Cardiac muscle cell (in vitro differentiated cells and primary cell): Measurements from ENCODE around the gene MAST4. TPM values are rescaled to one million over a fixed set of nuclear protein-coding genes. Genes with fewer than 3 reads are reported as not detected.

Source experiments
- DNase-seq, 2 donors: peaks; one replicate each; pipeline versions ENCODE4 v3.0.0 to v3.0.0-alpha.2; 2010 to 2017; ENCODE audit warnings: low read depth in 1 of 2, low spot score in 1 of 2
- H3K27ac ChIP-seq: fragments of 200-600 bp; sonication (generic); 2 replicates; pipeline ENCODE4 v1.5.1; 2016
- H3K27me3 ChIP-seq: fragments of 200-600 bp; sonication (generic); 2 replicates; pipeline ENCODE4 v1.6.0; 2016; ENCODE audit warnings: control low read depth
- H3K36me3 ChIP-seq: fragments of 200-600 bp; sonication (generic); 2 replicates; pipeline ENCODE4 v1.5.1; 2016; ENCODE audit warnings: control low read depth
- H3K4me1 ChIP-seq: fragments of 200-600 bp; sonication (generic); 2 replicates; pipeline ENCODE4 v1.8.1; 2017; ENCODE audit warnings: low read depth, mild to moderate bottlenecking, mixed run types
- H3K4me3 ChIP-seq: fragments of 200-600 bp; sonication (generic); 2 replicates; pipeline ENCODE4 v1.5.1; 2016; ENCODE audit warnings: mild to moderate bottlenecking
- H3K9me3 ChIP-seq: fragments of 200-600 bp; sonication (generic); 2 replicates; pipeline ENCODE4 v1.5.1; 2017; ENCODE audit warnings: low read depth, mild to moderate bottlenecking, control low read depth
- CTCF ChIP-seq: IDR thresholded peaks from 2 replicates; pipeline ENCODE4 v1.5.1; 2012; ENCODE audit warnings: low read depth, mild to moderate bottlenecking, low read length
- polyA plus RNA-seq: library from polyadenylated mRNA; unstranded; fragments of >200 nt; fragmentation: Nextera tagmentation; extraction: Ambion mirVana; gene quantifications from 2 replicates; pipeline ENCODE4 v1.2.1, GENCODE V29; 2016
- total RNA-seq: library from RNA; depleted of rRNA; stranded (reverse); fragments of >200 nt; gene quantifications from 2 replicates; pipeline ENCODE4 v1.2.3, GENCODE V29; 2016

The MAST4 gene
- total and polyA plus RNA-seq, 2 experiments from 2014 or later: 33.1 to 58.0 TPM

GRCh38 chr5:66993448-66993847 is 397.3 kb downstream of the MAST4 start:
- Histone ChIP-seq H3K9me3 (no peaks in the 10 kb centered on the region), H3K4me1 (peaks cover 9% of the 10 kb centered on the region), H3K4me3 (no peak overlapping the region), H3K27me3 (no peaks in the 10 kb centered on the region), H3K36me3 (no peaks in the 10 kb centered on the region), H3K27ac (no peak overlapping the region)
- no peak for DNase-seq
- no peak for TF ChIP-seq CTCF

GRCh38 chr5:66993882-66994281 is 397.7 kb downstream of the MAST4 start:
- no peak overlapping the region for H3K27ac ChIP-seq
- TF ChIP-seq CTCF: no peak
- no peaks in the 10 kb centered on the region for H3K9me3 ChIP-seq

GRCh38 chr5:66994790-66995189 is 398.6 kb downstream of the MAST4 start:
- no peak for TF ChIP-seq CTCF
- no peaks in the 10 kb centered on the region for H3K9me3 ChIP-seq
- H3K27ac ChIP-seq: no peak overlapping the region
- no peak overlapping the region for H3K4me3 ChIP-seq
- H3K4me1 ChIP-seq: no peaks in the 10 kb centered on the region
- no peak for DNase-seq
- H3K36me3 ChIP-seq: no peaks in the 10 kb centered on the region
- H3K27me3 ChIP-seq: no peaks in the 10 kb centered on the region

More at GRCh38 chr5:66993882-66994281, 397.7 kb downstream of the MAST4 start:
- Histone ChIP-seq H3K4me3 (no peak overlapping the region), H3K36me3 (no peaks in the 10 kb centered on the region), H3K27me3 (no peaks in the 10 kb centered on the region), H3K4me1 (peaks cover 7% of the 10 kb centered on the region)
- no peak for DNase-seq

GRCh38 chr5:67000794-67001475 is 404.7 kb downstream of the MAST4 start:
- no peak for TF ChIP-seq CTCF
- Histone ChIP-seq H3K36me3 (no peaks in the 10 kb centered on the region), H3K27ac (no peak overlapping the region), H3K27me3 (no peaks in the 10 kb centered on the region), H3K4me1 (peaks cover 18% of the 10 kb centered on the region), H3K4me3 (no peak overlapping the region), H3K9me3 (no peaks in the 10 kb centered on the region)
- DNase-seq: no peak

- Histone ChIP-seq H3K9me3 (no peaks in the 10 kb centered on the region), H3K27me3 (no peaks in the 10 kb centered on the region), H3K27ac (peak overlapping the region; percentile 98), H3K4me1 (peaks cover 39% of the 10 kb centered on the region), H3K4me3 (peak overlapping the region; percentile 78), H3K36me3 (no peaks in the 10 kb centered on the region)
- peak in 1 of 2 donors; percentile 47 for DNase-seq
- TF ChIP-seq CTCF: no peak
Measured at GRCh38 chr5:67002832-67003684, 406.9 kb downstream of the MAST4 start.
